Endothelial cell of umbilical vein (primary cell): Measurements from ENCODE around the gene NOB1. TPM values are rescaled to one million over a fixed set of nuclear protein-coding genes. Genes with fewer than 3 reads are reported as not detected.
A peak's percentile ranks its signal among the peaks of the same experiment; 100 is the strongest.

ENCODE experiments used
- BruUV-seq: library from RNA; stranded (reverse); fragments of 400-500 nt; replicated peaks from 2 replicates; lab custom pipeline; 2021; lab: Mats Ljungman, UMichigan
- CTCF ChIA-PET: fragments of 300-600, 350-600 bp; sonication (Branson Sonifier 250); formaldehyde crosslinking; loops from one replicate; lab custom pipeline; 2021; ENCODE audit warnings: antibody characterized with exemption, inconsistent platforms; lab: Charles Lee
- POLR2A ChIA-PET: fragments of 300-600, 350-600 bp; sonication (Branson Sonifier 250); formaldehyde crosslinking; loops from one replicate; lab custom pipeline; 2021; ENCODE audit warnings: antibody characterized with exemption, inconsistent platforms; lab: Charles Lee
- DNase-seq: peaks from one replicate; pipeline ENCODE4 v3.0.0-alpha.2; 2011; ENCODE audit warnings: low read depth, low spot score
- FAIRE-seq: peaks from 2 replicates; lab custom pipeline; 2011; peaks lifted over from hg19 to GRCh38; lab: Jason Lieb, UNC
- H2AFZ ChIP-seq: 2 replicates; pipeline ENCODE4 v1.6.0; 2012; ENCODE audit warnings: low read depth, low read length, control low read depth, inconsistent platforms
- H3K27ac ChIP-seq: 2 replicates; pipeline ENCODE4 v1.5.1; 2011; ENCODE audit warnings: low read depth, mild to moderate bottlenecking, control low read depth, low read length, moderate library complexity; ENCODE audit not compliant: insufficient read depth
- H3K27me3 ChIP-seq, 2 experiments: 2 replicates each; pipeline versions ENCODE4 v1.6.0 to v1.6.1; 2011; ENCODE audit warnings: low read length in 2 of 2, mixed read lengths in 1 of 2; ENCODE audit not compliant: control insufficient read depth in 2 of 2, insufficient read depth in 2 of 2
- H3K36me3 ChIP-seq, 2 experiments: 2 replicates in 1 of 2; 3 replicates in 1 of 2; pipeline ENCODE4 v1.5.1; 2011; ENCODE audit warnings: low read length in 2 of 2, mild to moderate bottlenecking in 1 of 2, moderate library complexity in 1 of 2; ENCODE audit not compliant: control insufficient read depth in 2 of 2, insufficient read depth in 2 of 2; ENCODE audit errors: extremely low read depth in 1 of 2
- H3K4me1 ChIP-seq: 3 replicates; pipeline ENCODE4 v1.5.1; 2011; ENCODE audit warnings: mild to moderate bottlenecking, low read length; ENCODE audit not compliant: control insufficient read depth, insufficient read depth; ENCODE audit errors: extremely low read depth
- H3K4me2 ChIP-seq: 2 replicates; pipeline ENCODE4 v1.6.1; 2011; ENCODE audit warnings: low read length, control low read depth, mixed read lengths; ENCODE audit not compliant: insufficient read depth
- H3K4me3 ChIP-seq, 3 experiments: fragments of 200-600 bp in 1 of 3; sonication (generic), shearing (Covaris generic) in 1 of 3; replicated peaks in 1 of 3; 2 replicates each; pipeline ENCODE4 v1.5.1; 2011 to 2016; ENCODE audit warnings: control low read depth in 3 of 3, low read length in 3 of 3, mild to moderate bottlenecking in 2 of 3, inconsistent platforms in 1 of 3, low read depth in 1 of 3, moderate library complexity in 1 of 3; ENCODE audit not compliant: insufficient read depth in 1 of 3
- H3K79me2 ChIP-seq: 2 replicates; pipeline ENCODE4 v1.6.0; 2012; ENCODE audit warnings: low read length, inconsistent platforms; ENCODE audit not compliant: control insufficient read depth, insufficient read depth
- H3K9ac ChIP-seq: replicated peaks from 2 replicates; pipeline ENCODE3; 2011; ENCODE audit warnings: low read length, control low read depth; ENCODE audit not compliant: insufficient read depth; ENCODE audit errors: extremely low read depth
- H3K9me1 ChIP-seq: replicated peaks from 3 replicates; pipeline ENCODE4 v1.6.0; 2011; ENCODE audit warnings: mild to moderate bottlenecking, low read length; ENCODE audit not compliant: control insufficient read depth, insufficient read depth; ENCODE audit errors: extremely low read depth
- H3K9me3 ChIP-seq: replicated peaks from 2 replicates; pipeline ENCODE4 v1.5.1; 2012; ENCODE audit warnings: low read length, inconsistent platforms; ENCODE audit not compliant: control insufficient read depth, insufficient read depth
- H4K20me1 ChIP-seq: replicated peaks from 2 replicates; pipeline ENCODE3; 2011; ENCODE audit warnings: mild to moderate bottlenecking, low read length; ENCODE audit not compliant: control insufficient read depth, insufficient read depth; ENCODE audit errors: extremely low read depth
- MYC ChIP-seq: IDR thresholded peaks from one replicate; pipeline ENCODE4 v1.6.1; 2011; ENCODE audit warnings: mild to moderate bottlenecking, low read depth, low read length
- POLR2A ChIP-seq: IDR thresholded peaks from 2 replicates; pipeline ENCODE4 v1.6.1; 2012; ENCODE audit warnings: low read depth, mild to moderate bottlenecking, control low read depth, low read length
- POLR2AphosphoS5 ChIP-seq: IDR thresholded peaks from 2 replicates; pipeline ENCODE4 v1.6.1; 2012; ENCODE audit warnings: low read depth, mild to moderate bottlenecking, control low read depth, low read length, moderate library complexity; ENCODE audit not compliant: insufficient read depth
- dilution Hi-C: fragments of 300-500 bp; cut with MboI; formaldehyde crosslinking; loops from one replicate; pipeline ENCODE4 v1.15.0; 2019; ENCODE audit warnings: low sequenced_read_pairs; ENCODE audit not compliant: extremely low pct_ligation_motif_present
- intact Hi-C: fragments of 100-400 bp; cut with micrococcal nuclease; formaldehyde crosslinking; loops from one replicate; pipeline ENCODE4 v1.10.0; 2022
- polyA plus RNA-seq, 4 experiments: library from polyadenylated mRNA; depleted of rRNA in 3 of 4; stranded (reverse) in 3 of 4; unstranded in 1 of 4; fragments of >200 nt; gene quantifications; 2 replicates each; pipeline versions ENCODE4 v1.2.1 to v1.2.3, GENCODE V29; 2011 to 2012; ENCODE audit warnings: missing spikeins in 1 of 4
- total RNA-seq: library from RNA; stranded (reverse); gene quantifications from 2 replicates; pipeline ENCODE4 v1.2.3, GENCODE V29; 2021
- TF ChIP-seq, protein P1 (sequence below), 2 donors: IDR thresholded peaks; 1 replicate in 1 of 2; 2 replicates in 1 of 2; pipeline ENCODE4 v1.5.1; 2011; ENCODE audit warnings: low read length in 2 of 2, mild to moderate bottlenecking in 2 of 2, moderate library complexity in 2 of 2, control low read depth in 1 of 2, inconsistent platforms in 1 of 2, low read depth in 1 of 2; ENCODE audit not compliant: insufficient read depth in 1 of 2; ENCODE audit errors: extremely low read depth in 1 of 2
- TF ChIP-seq, protein P2 (sequence below): IDR thresholded peaks from 2 replicates; pipeline ENCODE4 v1.6.1; 2011; ENCODE audit not compliant: insufficient read depth, insufficient read length

NOB1 gene
- total and polyA plus RNA-seq, 2 donors (not counting 3 experiments of a cell fraction or from before 2014, with no cell fraction given): 65.4 to 66.5 TPM

DNA sequence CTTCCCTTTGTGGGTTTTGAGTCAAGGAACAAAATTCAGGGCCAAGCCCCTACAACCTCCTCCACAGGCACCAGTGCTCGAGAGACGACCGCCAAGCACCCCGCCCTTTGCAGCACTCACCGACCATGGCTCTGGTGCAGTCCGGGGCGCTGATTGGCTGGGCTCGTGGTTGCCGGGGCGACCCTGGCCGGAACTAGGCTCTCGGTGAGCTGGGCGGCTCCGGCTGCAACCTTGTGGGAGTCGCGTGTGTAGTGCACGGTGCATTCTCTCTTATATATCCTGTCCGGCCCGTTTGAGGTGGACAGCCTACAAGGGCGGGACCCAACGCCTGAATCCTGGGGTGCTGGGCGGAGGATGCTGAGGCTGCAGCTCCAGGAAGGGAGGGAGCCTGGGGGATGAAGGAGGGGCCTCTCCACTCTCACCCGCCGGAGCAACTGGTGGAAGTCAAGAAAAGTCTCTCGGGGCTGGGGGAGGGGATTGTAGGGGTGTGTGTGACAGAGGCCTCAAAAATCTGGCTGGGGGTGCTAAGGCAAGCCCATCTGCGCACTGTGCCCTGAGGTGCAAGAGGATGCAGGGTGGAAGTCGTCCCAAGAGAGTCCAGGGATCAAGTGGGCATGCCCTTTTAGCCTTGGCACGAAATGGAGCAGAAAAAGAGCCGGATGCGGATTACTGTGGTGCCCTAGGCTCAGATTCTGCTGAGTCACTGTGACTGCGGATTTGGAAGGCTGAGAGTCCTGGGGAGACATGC, 28.2 kb downstream of the NOB1 start, which contains the start of gene NQO1:
Gene NQO1, minus strand, starts transcription at position 248 of the 748 bp plus-strand sequence. Its CDS starts 121 bp downstream, at position 127.
- peak within 1 kb of the TSS; percentile 86 for H3K9ac ChIP-seq
- peak within 1 kb of the TSS; percentile 72 for H3K27ac ChIP-seq
- H3K4me1 ChIP-seq: peaks cover 36% of the 10 kb centered on the region
- TF ChIP-seq, protein P1, sequence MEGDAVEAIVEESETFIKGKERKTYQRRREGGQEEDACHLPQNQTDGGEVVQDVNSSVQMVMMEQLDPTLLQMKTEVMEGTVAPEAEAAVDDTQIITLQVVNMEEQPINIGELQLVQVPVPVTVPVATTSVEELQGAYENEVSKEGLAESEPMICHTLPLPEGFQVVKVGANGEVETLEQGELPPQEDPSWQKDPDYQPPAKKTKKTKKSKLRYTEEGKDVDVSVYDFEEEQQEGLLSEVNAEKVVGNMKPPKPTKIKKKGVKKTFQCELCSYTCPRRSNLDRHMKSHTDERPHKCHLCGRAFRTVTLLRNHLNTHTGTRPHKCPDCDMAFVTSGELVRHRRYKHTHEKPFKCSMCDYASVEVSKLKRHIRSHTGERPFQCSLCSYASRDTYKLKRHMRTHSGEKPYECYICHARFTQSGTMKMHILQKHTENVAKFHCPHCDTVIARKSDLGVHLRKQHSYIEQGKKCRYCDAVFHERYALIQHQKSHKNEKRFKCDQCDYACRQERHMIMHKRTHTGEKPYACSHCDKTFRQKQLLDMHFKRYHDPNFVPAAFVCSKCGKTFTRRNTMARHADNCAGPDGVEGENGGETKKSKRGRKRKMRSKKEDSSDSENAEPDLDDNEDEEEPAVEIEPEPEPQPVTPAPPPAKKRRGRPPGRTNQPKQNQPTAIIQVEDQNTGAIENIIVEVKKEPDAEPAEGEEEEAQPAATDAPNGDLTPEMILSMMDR (IDR thresholded peaks at IDR 0.05; ENCODE audit: extremely low read depth in 1 of 2, insufficient read depth in 1 of 2, low read depth in 1 of 2, low read length in 2 of 2): no peak
- peak; percentile 81 for TF ChIP-seq POLR2AphosphoS5
- peak; percentile 91 for TF ChIP-seq POLR2A
- TF ChIP-seq MYC: peak; percentile 45
- TF ChIP-seq, protein P2, sequence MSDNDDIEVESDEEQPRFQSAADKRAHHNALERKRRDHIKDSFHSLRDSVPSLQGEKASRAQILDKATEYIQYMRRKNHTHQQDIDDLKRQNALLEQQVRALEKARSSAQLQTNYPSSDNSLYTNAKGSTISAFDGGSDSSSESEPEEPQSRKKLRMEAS: no peak
- H3K4me2 ChIP-seq: peak within 1 kb of the TSS; percentile 93
- POLR2A ChIA-PET: interaction anchor here (0.6 to 2.1 kb wide), 4 partner anchors 9 to 348 kb away, joined by 3 to 12 read pairs (median 6); partner anchors contain the start of gene NOB1
- intact Hi-C loops: loop anchor here (1.0 to 2.0 kb wide), 3 partner anchors 11 to 28 kb away; partner anchors contain the start of gene NOB1
- H3K79me2 ChIP-seq: peaks cover 48% of the 10 kb centered on the region
- no peaks in the 10 kb centered on the region for H4K20me1 ChIP-seq
- H3K9me3 ChIP-seq: no peaks in the 10 kb centered on the region
- FAIRE-seq (peak; percentile 99), DNase-seq (peak; percentile 92)
- no TSS peak for BruUV-seq
- H2AFZ ChIP-seq: peak within 1 kb of the TSS; percentile 22
- peaks cover 0 to 4% of the 10 kb centered on the region in 2 experiments for H3K36me3 ChIP-seq
- peak within 1 kb of the TSS; percentile 37 to 86 (median 70) for H3K4me3 ChIP-seq
- CTCF ChIA-PET: interaction anchor here (8.5 kb wide), 1 partner anchor 28 kb away, joined by 55 read pairs; the partner anchor contains the start of gene NOB1
- dilution Hi-C loops: no loop called here
- H3K27me3 ChIP-seq: no peaks in the 10 kb centered on the region
- H3K9me1 ChIP-seq: no peaks in the 10 kb centered on the region
